ENCODE data around the gene PHF3.

PHF3 gene

GRCh38 chr6:63757826-63758225 is 122.2 kb downstream of the PHF3 start:
- H3K4me3 ChIP-seq (ENCODE audit: low read depth, low read length), result no peak overlapping the region

DNA sequence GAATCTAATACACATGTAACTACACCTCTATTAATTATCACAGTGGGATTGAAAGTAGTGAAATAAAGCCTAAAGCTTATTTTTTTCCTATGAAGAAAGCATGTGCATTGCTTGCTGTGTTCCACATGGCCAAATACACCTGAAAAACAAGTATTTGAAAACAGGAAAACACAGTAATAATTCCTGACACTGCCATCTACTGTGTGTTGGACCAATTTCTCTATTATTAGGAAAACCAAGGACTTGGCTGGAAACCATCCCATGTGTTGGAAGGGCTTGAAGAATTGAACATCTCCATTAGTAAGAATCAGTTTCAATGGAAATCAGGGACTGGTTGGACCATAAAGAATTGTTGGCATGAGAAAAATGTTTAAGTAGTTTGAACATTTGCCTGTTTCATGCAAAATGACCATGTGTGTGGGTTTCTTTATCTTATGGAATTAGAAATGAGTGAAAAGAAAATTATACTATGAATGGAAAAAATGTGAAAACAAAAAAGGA is 124.1 kb downstream of the PHF3 start:
- no peak overlapping the region for H3K4me3 ChIP-seq (ENCODE audit: low read depth, low read length)

DNA sequence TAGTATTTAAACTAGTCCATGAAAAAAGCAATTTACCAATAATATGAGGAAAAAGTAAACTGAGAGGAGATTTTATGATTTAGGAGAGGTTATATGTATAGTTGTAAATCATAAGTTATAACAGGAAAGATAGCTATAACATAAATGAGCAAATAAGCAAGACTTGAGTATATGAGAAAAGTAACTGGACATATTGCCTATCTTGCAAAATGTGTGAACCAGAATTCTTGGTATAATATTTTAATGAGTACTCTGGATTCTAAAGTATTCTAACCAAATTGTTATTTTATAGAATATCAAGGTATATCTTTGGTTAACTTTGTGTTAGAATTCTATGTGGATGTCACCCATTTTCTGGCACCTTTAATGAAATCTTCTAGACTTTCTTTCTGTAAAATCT is 124.6 kb downstream of the PHF3 start:
- no peak overlapping the region for H3K4me3 ChIP-seq (ENCODE audit: low read depth, low read length)

DNA sequence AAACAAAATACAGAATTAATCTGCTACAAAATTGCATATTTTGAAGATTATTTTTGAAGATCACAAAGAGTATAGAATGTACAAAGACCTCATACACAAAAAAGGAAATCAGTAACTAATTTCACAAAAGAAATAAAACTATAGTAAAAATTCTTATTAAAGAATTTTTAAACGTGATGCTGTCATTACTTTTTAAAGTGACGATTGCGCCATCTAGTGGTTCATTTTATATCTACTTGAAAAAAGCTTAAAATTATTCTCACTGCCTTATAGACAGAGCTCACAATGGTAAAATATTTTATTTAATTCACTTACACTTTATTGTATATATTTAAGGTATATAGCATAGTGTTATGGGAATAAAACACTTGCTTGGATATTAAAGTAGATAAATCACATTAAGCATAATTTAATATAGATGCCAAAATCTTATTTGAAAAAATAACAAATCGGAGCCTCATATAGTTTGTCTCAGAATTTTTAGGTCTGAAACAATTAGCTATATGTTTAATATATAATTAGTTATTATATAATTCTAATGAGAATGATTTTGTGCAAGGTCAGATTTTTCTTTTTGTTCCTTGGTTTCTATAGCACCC is 128.8 kb downstream of the PHF3 start:
- H3K4me3 ChIP-seq (ENCODE audit: low read depth, low read length), result no peak overlapping the region

All from iPS-11a (cell line).